Measurements from ENCODE around the gene EIF3A. TPM values are rescaled to one million over a fixed set of nuclear protein-coding genes. Genes with fewer than 3 reads are reported as not detected.

EIF3A gene
- total and polyA plus RNA-seq, 2 of the 8 experiments (the other 6 are each of a cell fraction or from before 2014, with no cell fraction given), result 26.8 to 209 TPM

GRCh38 chr10:119022846-119023552, 57.6 kb downstream of the EIF3A start (continued):
- TF ChIP-seq CEBPB (IDR thresholded peaks at IDR 0.05; ENCODE audit: low read depth, low read length), result no peak
- no peak for TF ChIP-seq TAF1 (IDR thresholded peaks at IDR 0.05; ENCODE audit: low read depth, low read length)
- no peak for TF ChIP-seq NANOG (IDR thresholded peaks at IDR 0.05; ENCODE audit: insufficient read depth, low read depth, low read length, poor library complexity, severe bottlenecking)
- TF ChIP-seq TCF12 (IDR thresholded peaks at IDR 0.05; ENCODE audit: low read depth, low read length), result no peak
- TF ChIP-seq YY1 (IDR thresholded peaks at IDR 0.05; ENCODE audit: low read depth, low read length), result no peak
